ENCODE data around the gene THBS3. TPM values are rescaled to one million over a fixed set of nuclear protein-coding genes. Genes with fewer than 3 reads are reported as not detected.

THBS3 gene
- total and polyA plus RNA-seq, 2 of the 4 experiments (the other 2 are of a cell fraction): 15.1 to 30.4 TPM

DNA sequence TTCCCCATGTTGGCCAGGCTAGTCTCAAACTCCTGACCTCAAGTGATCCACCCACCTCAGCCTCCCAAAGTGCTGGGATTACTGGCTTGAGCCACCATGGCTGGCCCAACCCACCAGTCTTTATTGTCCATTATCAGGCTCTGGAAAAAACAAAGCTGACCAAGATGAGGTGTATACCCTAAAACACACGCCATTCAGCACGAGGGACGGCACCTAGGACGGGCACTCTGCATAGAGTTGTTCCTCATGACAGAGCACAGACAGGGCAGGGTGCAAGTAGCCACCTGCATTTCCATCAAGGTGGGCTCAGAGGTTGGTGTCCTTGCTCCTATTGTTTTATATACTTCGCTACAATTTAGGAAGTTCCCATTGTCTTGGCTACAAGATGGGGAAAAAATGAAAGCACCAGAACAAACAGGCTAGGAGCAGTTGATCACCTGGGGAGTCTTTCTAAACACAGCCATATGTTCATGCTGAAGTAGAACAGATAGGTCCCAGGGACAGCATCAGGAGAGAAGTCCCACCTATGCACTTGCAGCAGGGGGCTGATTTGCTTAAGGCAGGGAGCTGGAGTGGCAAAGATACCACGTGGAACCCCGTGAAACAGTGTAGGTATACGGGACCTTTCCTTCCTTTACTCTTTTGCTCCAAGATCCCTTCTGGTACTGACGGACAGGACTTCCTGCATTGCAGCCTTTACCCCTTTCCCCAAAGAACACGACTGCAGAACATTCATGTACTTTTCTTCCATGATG, 39.1 kb downstream of the THBS3 start:
- H4K91ac ChIP-seq (ENCODE audit: insufficient read depth, low read depth, low read length): no peak overlapping the region
- H3K4ac ChIP-seq (ENCODE audit: low read depth, low read length): no peak overlapping the region
- H4K20me1 ChIP-seq (ENCODE audit: insufficient read depth, low read length): no peaks in the 10 kb centered on the region
- H3K18ac ChIP-seq (ENCODE audit: low read depth, low read length): no peak overlapping the region
- no peak overlapping the region for H2BK15ac ChIP-seq (ENCODE audit: low read depth, low read length)
- 80% methylated on average over 2 of the region's 10 CpGs; no CpG with 5 or more reads in 1 of the 2 experiments for WGBS, 2 experiments (ENCODE audit: extremely low coverage in 2 of 2, insufficient read length in 1 of 2)
- H3K9me1 ChIP-seq (ENCODE audit: insufficient read depth, low read length): no peaks in the 10 kb centered on the region; the same call in 1 of the 2 replicates
- no peak overlapping the region for H3K4me2 ChIP-seq (ENCODE audit: low read depth, low read length)
- ChIA-PET CTCF (interaction anchor here (1.0 to 3.1 kb wide), 6 partner anchors 25 to 684 kb away, joined by 3 to 18 read pairs (median 5); no protein-coding TSS in a partner anchor), POLR2A (ENCODE audit: unreplicated experiment) (no interaction called here)
- no peak for DNase-seq
- no peak overlapping the region for H2BK120ac ChIP-seq (ENCODE audit: low read depth, low read length)
- no peak overlapping the region for H3K14ac ChIP-seq (replicated peaks; ENCODE audit: low read depth, low read length)
- peaks cover 6% of the 10 kb centered on the region; the same call in 1 of the 2 replicates for H3K27me3 ChIP-seq (ENCODE audit: control insufficient read depth, insufficient read depth, low read length)
- no peak overlapping the region for H2BK20ac ChIP-seq (ENCODE audit: low read depth, low read length)
- H3K56ac ChIP-seq (ENCODE audit: extremely low read depth, insufficient read depth, low read length): no peak overlapping the region
- no peak overlapping the region for H4K8ac ChIP-seq (ENCODE audit: low read depth in 2 of 2, low read length in 2 of 2)
- H3K36me3 ChIP-seq (ENCODE audit: control insufficient read depth, insufficient read depth, low read length): peaks cover 16% of the 10 kb centered on the region
- H3K23ac ChIP-seq (ENCODE audit: low read depth, low read length): no peak overlapping the region
- no peak overlapping the region for H2AK9ac ChIP-seq (replicated peaks; ENCODE audit: low read depth, low read length, poor library complexity)
- no peak overlapping the region for H2AFZ ChIP-seq (replicated peaks; ENCODE audit: low read length, poor library complexity)
- H3K4me3 ChIP-seq (ENCODE audit: insufficient read depth, low read depth, low read length): no peak overlapping the region
- H3K9me3 ChIP-seq (ENCODE audit: control insufficient read depth, insufficient read depth, low read length): no peaks in the 10 kb centered on the region
- no peak overlapping the region for H2AK5ac ChIP-seq (ENCODE audit: low read depth, low read length)
- no peak overlapping the region for H3K27ac ChIP-seq (ENCODE audit: insufficient read depth, low read length)
- BruUV-seq (replicated peaks): no TSS peak
- no peak overlapping the region for H3K9ac ChIP-seq (ENCODE audit: low read depth, low read length)
- H3K4me1 ChIP-seq (ENCODE audit: control insufficient read depth, insufficient read depth, low read length): peaks cover 4% of the 10 kb centered on the region; the same call in 1 of the 2 replicates
- H4K5ac ChIP-seq (ENCODE audit: low read depth, low read length): no peak overlapping the region
- dilution Hi-C loops (cut with HindIII; ENCODE audit: low sequenced_read_pairs, unreplicated experiment) (no loop called here), in situ Hi-C loops (cut with MboI; ENCODE audit: low sequenced_read_pairs) (loop anchor here (5.0 kb wide), 1 partner anchor 76 kb away; no protein-coding TSS in a partner anchor), intact Hi-C loops (cut with micrococcal nuclease) (no loop called here)
- peaks cover 0 to 22% of the 10 kb centered on the region in 2 experiments for H3K79me1 ChIP-seq (ENCODE audit: low read depth in 1 of 2, low read length in 2 of 2)
- H2BK5ac ChIP-seq (ENCODE audit: low read depth, low read length, poor library complexity, severe bottlenecking): no peak overlapping the region
- no peak for ATAC-seq (ENCODE audit: low read depth)
- TF ChIP-seq NFE2L2 (IDR thresholded peaks at IDR 0.05; ENCODE audit: low read depth, low read length) (no peak), MXI1 (IDR thresholded peaks at IDR 0.05; ENCODE audit: borderline replicate concordance, low read depth, low read length) (no peak), POLR2A (IDR thresholded peaks at IDR 0.05; ENCODE audit: low read depth, low read length) (no peak), FOS (IDR thresholded peaks at IDR 0.05; ENCODE audit: low read depth, low read length) (no peak), RCOR1 (IDR thresholded peaks at IDR 0.05; ENCODE audit: insufficient replicate concordance, low read length) (no peak), BHLHE40 (IDR thresholded peaks at IDR 0.05; ENCODE audit: low read depth, low read length) (no peak), MAFK (IDR thresholded peaks at IDR 0.05; ENCODE audit: low read depth, low read length) (no peak), RAD21 (IDR thresholded peaks at IDR 0.05; ENCODE audit: low read length) (no peak), MAZ (IDR thresholded peaks at IDR 0.05; ENCODE audit: borderline replicate concordance, low read depth, low read length) (no peak), RFX5 (IDR thresholded peaks at IDR 0.05; ENCODE audit: low read depth, low read length) (no peak), SMC3 (IDR thresholded peaks at IDR 0.05; ENCODE audit: low read depth, low read length) (no peak), CHD1 (IDR thresholded peaks at IDR 0.05; ENCODE audit: low read depth, low read length) (no peak), CEBPB (IDR thresholded peaks at IDR 0.05; ENCODE audit: low read depth, low read length) (no peak)
- TF ChIP-seq, protein P1, sequence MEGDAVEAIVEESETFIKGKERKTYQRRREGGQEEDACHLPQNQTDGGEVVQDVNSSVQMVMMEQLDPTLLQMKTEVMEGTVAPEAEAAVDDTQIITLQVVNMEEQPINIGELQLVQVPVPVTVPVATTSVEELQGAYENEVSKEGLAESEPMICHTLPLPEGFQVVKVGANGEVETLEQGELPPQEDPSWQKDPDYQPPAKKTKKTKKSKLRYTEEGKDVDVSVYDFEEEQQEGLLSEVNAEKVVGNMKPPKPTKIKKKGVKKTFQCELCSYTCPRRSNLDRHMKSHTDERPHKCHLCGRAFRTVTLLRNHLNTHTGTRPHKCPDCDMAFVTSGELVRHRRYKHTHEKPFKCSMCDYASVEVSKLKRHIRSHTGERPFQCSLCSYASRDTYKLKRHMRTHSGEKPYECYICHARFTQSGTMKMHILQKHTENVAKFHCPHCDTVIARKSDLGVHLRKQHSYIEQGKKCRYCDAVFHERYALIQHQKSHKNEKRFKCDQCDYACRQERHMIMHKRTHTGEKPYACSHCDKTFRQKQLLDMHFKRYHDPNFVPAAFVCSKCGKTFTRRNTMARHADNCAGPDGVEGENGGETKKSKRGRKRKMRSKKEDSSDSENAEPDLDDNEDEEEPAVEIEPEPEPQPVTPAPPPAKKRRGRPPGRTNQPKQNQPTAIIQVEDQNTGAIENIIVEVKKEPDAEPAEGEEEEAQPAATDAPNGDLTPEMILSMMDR (conservative IDR thresholded peaks at IDR 0.05; ENCODE audit: low read depth, low read length): no peak
- TF ChIP-seq, protein P2, sequence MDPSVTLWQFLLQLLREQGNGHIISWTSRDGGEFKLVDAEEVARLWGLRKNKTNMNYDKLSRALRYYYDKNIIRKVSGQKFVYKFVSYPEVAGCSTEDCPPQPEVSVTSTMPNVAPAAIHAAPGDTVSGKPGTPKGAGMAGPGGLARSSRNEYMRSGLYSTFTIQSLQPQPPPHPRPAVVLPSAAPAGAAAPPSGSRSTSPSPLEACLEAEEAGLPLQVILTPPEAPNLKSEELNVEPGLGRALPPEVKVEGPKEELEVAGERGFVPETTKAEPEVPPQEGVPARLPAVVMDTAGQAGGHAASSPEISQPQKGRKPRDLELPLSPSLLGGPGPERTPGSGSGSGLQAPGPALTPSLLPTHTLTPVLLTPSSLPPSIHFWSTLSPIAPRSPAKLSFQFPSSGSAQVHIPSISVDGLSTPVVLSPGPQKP (IDR thresholded peaks at IDR 0.05; ENCODE audit: borderline replicate concordance, low read depth, low read length): no peak
